Posterior vena cava (tissue), 2 donors: Measurements from ENCODE around the gene TNFSF12. TPM values are rescaled to one million over a fixed set of nuclear protein-coding genes. Genes with fewer than 3 reads are reported as not detected.

ENCODE experiments used
- DNase-seq: peaks from one replicate; pipeline ENCODE4 v3.0.0-alpha.2; 2020; ENCODE audit warnings: low spot score
- intact Hi-C, 2 donors: fragments of 100-400 bp; cut with DNase I; formaldehyde crosslinking; loops; one replicate each; pipeline versions ENCODE4 v1.14.1 to v1.14.2; 2022 to 2023
- total RNA-seq, 2 donors: library from RNA; stranded (reverse); fragmentation: NEBNext Ultra II Directional; extraction: Animal tissue kit (Norgen Biotek cat#: 25700); gene quantifications; one replicate each; pipeline ENCODE4 v1.2.1, GENCODE V29; 2021
- donor health status: DM: yes; HTN: yes; CAD: no.
- donor health status: DM: yes; HTN: yes; CAD: no.

Gene TNFSF12
- total RNA-seq, 2 donors from 2014 or later, result 52.0 to 65.1 TPM

GRCh38 chr17:7579001-7579833, 30.4 kb downstream of the TNFSF12 start, which contains the start of gene CD68:
Gene CD68, plus strand, starts transcription at chr17:7579638. Its CDS starts 40 bp downstream, at chr17:7579678.
- peak; percentile 92 for DNase-seq
- intact Hi-C loops, result loop anchor here in 1 of 2 donors (10.0 kb wide), 1 partner anchor 1366 kb away; no protein-coding TSS in a partner anchor

- intact Hi-C loops, result loop anchor here in 1 of 2 donors (10.0 kb wide), 1 partner anchor 1365 kb away; no protein-coding TSS in a partner anchor
These were observed 31.2 kb downstream of the TNFSF12 start for GRCh38 chr17:7579834-7580603.

GRCh38 chr17:7580604-7581575, 32.0 kb downstream of the TNFSF12 start:
- DNase-seq, result no peak
- intact Hi-C loops, result no loop called here

More at GRCh38 chr17:7579834-7580603, 31.2 kb downstream of the TNFSF12 start:
- no peak for DNase-seq

- intact Hi-C loops, result no loop called here
- peak; percentile 84 for DNase-seq
These were observed 33.8 kb downstream of the TNFSF12 start for GRCh38 chr17:7582396-7583252.

GRCh38 chr17:7583253-7584109, 34.6 kb downstream of the TNFSF12 start, which contains the start of gene MPDU1:
Gene MPDU1, plus strand, starts transcription at chr17:7583852. Its CDS starts 11 bp downstream, at chr17:7583863.
- intact Hi-C loops, result no loop called here

GRCh38 chr17:7586673-7587419, 38.0 kb downstream of the TNFSF12 start:
- DNase-seq, result peak; percentile 62
- intact Hi-C loops, result no loop called here

More at GRCh38 chr17:7583253-7584109, 34.6 kb downstream of the TNFSF12 start, which contains the start of gene MPDU1:
- DNase-seq, result peak; percentile 99

- peak; percentile 85 for DNase-seq
- intact Hi-C loops, result no loop called here
These were observed 38.7 kb downstream of the TNFSF12 start for GRCh38 chr17:7587420-7588151.

- intact Hi-C loops, result no loop called here
- no peak for DNase-seq
These were observed 39.8 kb downstream of the TNFSF12 start for GRCh38 chr17:7588553-7589203.

GRCh38 chr17:7589204-7589868, 40.5 kb downstream of the TNFSF12 start:
- peak; percentile 96 for DNase-seq
- intact Hi-C loops, result no loop called here

GRCh38 chr17:7589891-7590691, 41.2 kb downstream of the TNFSF12 start, which contains the start of gene SOX15:
Gene SOX15, minus strand, starts transcription at chr17:7590094. Its CDS starts 418 bp downstream, at chr17:7589676.
- DNase-seq, result peak; percentile 77
- intact Hi-C loops, result loop anchor here in 1 of 2 donors (2.0 kb wide), 1 partner anchor 17 kb away; no protein-coding TSS in a partner anchor

GRCh38 chr17:7590743-7591142, 41.9 kb downstream of the TNFSF12 start:
- DNase-seq, result peak; percentile 75
- intact Hi-C loops, result loop anchor here in 1 of 2 donors (2.0 kb wide), 1 partner anchor 16 kb away; no protein-coding TSS in a partner anchor

GRCh38 chr17:7591596-7591995, 42.7 kb downstream of the TNFSF12 start:
- intact Hi-C loops, result loop anchor here in 1 of 2 donors (2.0 kb wide), 1 partner anchor 15 kb away; no protein-coding TSS in a partner anchor
- peak; percentile 66 for DNase-seq

GRCh38 chr17:7592422-7593021, 43.7 kb downstream of the TNFSF12 start:
- intact Hi-C loops, result no loop called here
- DNase-seq, result peak; percentile 58
